ENCODE data around the gene CHRNG. TPM values are rescaled to one million over a fixed set of nuclear protein-coding genes. Genes with fewer than 3 reads are reported as not detected.

Gene CHRNG
- total and polyA plus RNA-seq, 2 donors (not counting 1 experiment from before 2014, with no cell fraction given) = not detected

- no peak overlapping the region for H3K27ac ChIP-seq (ENCODE audit: insufficient read depth, low read length)
- no peak for DNase-seq (ENCODE audit: low read depth in 2 of 2)
- H3K4me3 ChIP-seq (replicated peaks in 1 of 4; ENCODE audit: control extremely low read depth in 1 of 4, insufficient read depth in 1 of 4, low read depth in 3 of 4, low read length in 4 of 4) = no peak overlapping the region
- H3K9ac ChIP-seq (ENCODE audit: insufficient read depth, low read length) = no peak overlapping the region
- H2AFZ ChIP-seq (ENCODE audit: low read length) = no peak overlapping the region
- H3K4me1 ChIP-seq (ENCODE audit: control insufficient read depth, extremely low read depth, insufficient read depth, low read length) = no peaks in the 10 kb centered on the region
- H3K9me3 ChIP-seq (ENCODE audit: control insufficient read depth, insufficient read depth, low read depth, low read length) = no peaks in the 10 kb centered on the region
- H3K36me3 ChIP-seq (ENCODE audit: control insufficient read depth, insufficient read depth, low read length) = no peaks in the 10 kb centered on the region
- no peak overlapping the region for H3K4me2 ChIP-seq (ENCODE audit: extremely low read depth, insufficient read depth, low read length)
- peaks cover 3% of the 10 kb centered on the region for H3K27me3 ChIP-seq (ENCODE audit: control insufficient read depth, insufficient read depth, low read length)
- no peaks in the 10 kb centered on the region for H4K20me1 ChIP-seq (ENCODE audit: control insufficient read depth, extremely low read depth, insufficient read depth, low read length)
- H3K79me2 ChIP-seq (ENCODE audit: control insufficient read depth, insufficient read depth, low read length) = no peaks in the 10 kb centered on the region
- TF ChIP-seq CTCF (conservative IDR thresholded peaks at IDR 0.05 in 1 of 2, IDR thresholded peaks at IDR 0.05 in 1 of 2; ENCODE audit: low read depth in 1 of 2, low read length in 2 of 2) (no peak), EZH2 (IDR thresholded peaks at IDR 0.05; ENCODE audit: low read length, missing control alignments) (no peak)
These were observed 10.6 kb upstream of the CHRNG start for GRCh38 chr2:232528746-232529460.

- TF ChIP-seq EZH2 (IDR thresholded peaks at IDR 0.05; ENCODE audit: low read length, missing control alignments) = no peak
- TF ChIP-seq CTCF (conservative IDR thresholded peaks at IDR 0.05 in 1 of 2, IDR thresholded peaks at IDR 0.05 in 1 of 2; ENCODE audit: low read depth in 1 of 2, low read length in 2 of 2) = no peak
These were observed 9.5 kb upstream of the CHRNG start for GRCh38 chr2:232529806-232530547.

GRCh38 chr2:232530626-232531260, 8.7 kb upstream of the CHRNG start:
- no peaks in the 10 kb centered on the region for H3K79me2 ChIP-seq (ENCODE audit: control insufficient read depth, insufficient read depth, low read length)
- no peaks in the 10 kb centered on the region for H3K9me3 ChIP-seq (ENCODE audit: control insufficient read depth, insufficient read depth, low read depth, low read length)
- no peak overlapping the region for H3K9ac ChIP-seq (ENCODE audit: insufficient read depth, low read length)
- DNase-seq (ENCODE audit: low read depth in 2 of 2) = no peak
- H4K20me1 ChIP-seq (ENCODE audit: control insufficient read depth, extremely low read depth, insufficient read depth, low read length) = no peaks in the 10 kb centered on the region
- no peak overlapping the region for H3K4me3 ChIP-seq (replicated peaks in 1 of 4; ENCODE audit: control extremely low read depth in 1 of 4, insufficient read depth in 1 of 4, low read depth in 3 of 4, low read length in 4 of 4)
- no peak overlapping the region for H3K27ac ChIP-seq (ENCODE audit: insufficient read depth, low read length)
- H3K4me1 ChIP-seq (ENCODE audit: control insufficient read depth, extremely low read depth, insufficient read depth, low read length) = no peaks in the 10 kb centered on the region
- no peaks in the 10 kb centered on the region for H3K27me3 ChIP-seq (ENCODE audit: control insufficient read depth, insufficient read depth, low read length)
- TF ChIP-seq EZH2 (IDR thresholded peaks at IDR 0.05; ENCODE audit: low read length, missing control alignments) (no peak), CTCF (conservative IDR thresholded peaks at IDR 0.05 in 1 of 2, IDR thresholded peaks at IDR 0.05 in 1 of 2; ENCODE audit: low read depth in 1 of 2, low read length in 2 of 2) (no peak)
- no peaks in the 10 kb centered on the region for H3K36me3 ChIP-seq (ENCODE audit: control insufficient read depth, insufficient read depth, low read length)
- no peak overlapping the region for H3K4me2 ChIP-seq (ENCODE audit: extremely low read depth, insufficient read depth, low read length)
- H2AFZ ChIP-seq (ENCODE audit: low read length) = no peak overlapping the region

More at GRCh38 chr2:232529806-232530547, 9.5 kb upstream of the CHRNG start:
- no peak for DNase-seq (ENCODE audit: low read depth in 2 of 2)
- Histone ChIP-seq H2AFZ (ENCODE audit: low read length) (no peak overlapping the region), H3K36me3 (ENCODE audit: control insufficient read depth, insufficient read depth, low read length) (no peaks in the 10 kb centered on the region), H3K27me3 (ENCODE audit: control insufficient read depth, insufficient read depth, low read length) (no peaks in the 10 kb centered on the region), H4K20me1 (ENCODE audit: control insufficient read depth, extremely low read depth, insufficient read depth, low read length) (no peaks in the 10 kb centered on the region), H3K79me2 (ENCODE audit: control insufficient read depth, insufficient read depth, low read length) (no peaks in the 10 kb centered on the region), H3K4me3 (replicated peaks in 1 of 4; ENCODE audit: control extremely low read depth in 1 of 4, insufficient read depth in 1 of 4, low read depth in 3 of 4, low read length in 4 of 4) (no peak overlapping the region), H3K4me2 (ENCODE audit: extremely low read depth, insufficient read depth, low read length) (no peak overlapping the region), H3K4me1 (ENCODE audit: control insufficient read depth, extremely low read depth, insufficient read depth, low read length) (no peaks in the 10 kb centered on the region), H3K9ac (ENCODE audit: insufficient read depth, low read length) (no peak overlapping the region), H3K27ac (ENCODE audit: insufficient read depth, low read length) (no peak overlapping the region), H3K9me3 (ENCODE audit: control insufficient read depth, insufficient read depth, low read depth, low read length) (no peaks in the 10 kb centered on the region)
